CD4-positive, alpha-beta T cell treated with Interleukin-21 for 1 hour (primary cell): ENCODE results near the gene STK16.
"Not testable (repeated sequence)": the region's sequence is repeated elsewhere in the genome, so short reads cannot be mapped to it uniquely, and the experiment has no call there.

Experiments
- DNase-seq: peaks from one replicate; pipeline ENCODE4 v3.0.0-alpha.2; 2020

STK16 gene

GRCh38 chr2:219272356-219272755 is 27.1 kb downstream of the STK16 start:
- no peak for DNase-seq

- no peak for DNase-seq
Observed at GRCh38 chr2:219272995-219273394, 27.7 kb downstream of the STK16 start.

DNA sequence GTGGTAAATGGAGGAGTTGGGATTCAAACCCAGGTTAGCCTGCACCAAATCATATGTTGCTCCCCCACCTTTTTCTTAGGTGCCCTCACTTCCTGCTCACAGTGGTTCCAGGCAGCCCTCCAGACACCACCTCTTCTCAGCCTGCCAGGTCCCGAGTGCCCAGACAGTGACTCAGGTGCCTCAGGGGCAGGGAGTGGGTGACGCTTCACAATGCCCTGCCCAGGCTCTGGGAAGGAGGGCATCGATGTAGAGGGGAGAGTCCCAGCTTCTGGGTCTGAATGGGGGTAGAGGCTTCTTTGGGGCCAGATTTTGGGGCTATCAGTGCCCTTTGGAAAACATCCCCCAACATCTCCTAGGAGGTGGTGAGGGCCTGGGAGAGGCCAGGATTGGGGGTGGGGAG is 28.7 kb downstream of the STK16 start:
- no peak for DNase-seq

- DNase-seq = no peak
Observed at GRCh38 chr2:219274361-219274921, 29.2 kb downstream of the STK16 start.

- peak; percentile 82 for DNase-seq
Observed at GRCh38 chr2:219277703-219278654, 32.7 kb downstream of the STK16 start.

- peak; percentile 22 for DNase-seq
Observed at GRCh38 chr2:219278655-219279150, 33.4 kb downstream of the STK16 start.

GRCh38 chr2:219279151-219279915 is 34.1 kb downstream of the STK16 start, which contains the start of gene DNAJB2:
DNAJB2 (plus strand) TSS chr2:219279366; CDS start chr2:219279834, 468 bp downstream.
- peak; percentile 99 for DNase-seq

DNA sequence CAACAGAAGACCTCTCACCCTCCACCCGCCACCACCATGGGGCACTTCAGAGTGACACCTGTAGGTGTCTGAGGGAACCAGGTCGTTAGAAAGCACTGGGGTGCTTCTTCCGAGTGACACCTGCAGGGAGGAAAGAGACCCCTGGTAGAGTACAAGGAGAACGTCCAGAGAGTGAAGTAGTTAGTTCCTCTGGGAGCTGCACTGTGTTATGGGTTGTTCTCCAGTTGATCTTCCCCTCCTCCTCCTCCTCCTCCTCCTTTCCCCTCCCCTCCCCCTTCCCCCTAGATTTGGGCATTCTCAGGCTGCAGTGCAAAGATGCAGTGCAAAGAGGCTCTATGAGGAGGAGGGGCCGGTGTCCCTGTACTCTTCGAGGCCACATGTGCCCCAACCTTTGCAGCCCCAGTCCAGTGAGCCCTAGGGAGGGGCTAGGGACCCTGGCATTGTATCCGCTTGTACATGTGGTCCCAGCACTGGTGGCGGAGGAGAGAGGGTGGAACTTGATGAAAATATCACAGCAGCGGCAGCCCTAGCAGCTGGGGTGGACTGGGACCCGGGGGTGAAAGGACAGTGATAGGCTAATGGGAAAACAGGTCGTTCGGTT is 34.7 kb downstream of the STK16 start:
- no peak for DNase-seq

GRCh38 chr2:219280651-219281050 is 35.4 kb downstream of the STK16 start:
- no peak for DNase-seq

DNA sequence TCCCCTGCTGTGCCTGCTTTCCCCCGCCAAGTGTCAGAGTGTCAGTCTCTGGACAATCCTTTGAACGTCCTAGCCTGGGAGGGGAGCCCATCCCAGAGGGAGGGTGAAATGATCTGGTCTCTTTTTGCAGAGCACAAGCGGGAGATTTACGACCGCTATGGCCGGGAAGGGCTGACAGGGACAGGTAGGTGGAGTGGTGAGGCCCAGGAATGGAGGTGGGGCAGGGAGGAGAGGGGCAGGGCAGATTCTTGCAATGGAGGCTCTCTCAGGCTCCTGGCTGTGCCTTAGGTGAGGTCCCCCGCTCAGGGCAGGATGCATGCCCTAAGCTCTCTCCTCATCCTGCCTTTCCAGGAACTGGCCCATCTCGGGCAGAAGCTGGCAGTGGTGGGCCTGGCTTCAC is 36.3 kb downstream of the STK16 start:
- no peak for DNase-seq

GRCh38 chr2:219282375-219282774 is 37.1 kb downstream of the STK16 start:
- DNase-seq = no peak

GRCh38 chr2:219282943-219283581 is 37.8 kb downstream of the STK16 start:
- DNase-seq = no peak

DNA sequence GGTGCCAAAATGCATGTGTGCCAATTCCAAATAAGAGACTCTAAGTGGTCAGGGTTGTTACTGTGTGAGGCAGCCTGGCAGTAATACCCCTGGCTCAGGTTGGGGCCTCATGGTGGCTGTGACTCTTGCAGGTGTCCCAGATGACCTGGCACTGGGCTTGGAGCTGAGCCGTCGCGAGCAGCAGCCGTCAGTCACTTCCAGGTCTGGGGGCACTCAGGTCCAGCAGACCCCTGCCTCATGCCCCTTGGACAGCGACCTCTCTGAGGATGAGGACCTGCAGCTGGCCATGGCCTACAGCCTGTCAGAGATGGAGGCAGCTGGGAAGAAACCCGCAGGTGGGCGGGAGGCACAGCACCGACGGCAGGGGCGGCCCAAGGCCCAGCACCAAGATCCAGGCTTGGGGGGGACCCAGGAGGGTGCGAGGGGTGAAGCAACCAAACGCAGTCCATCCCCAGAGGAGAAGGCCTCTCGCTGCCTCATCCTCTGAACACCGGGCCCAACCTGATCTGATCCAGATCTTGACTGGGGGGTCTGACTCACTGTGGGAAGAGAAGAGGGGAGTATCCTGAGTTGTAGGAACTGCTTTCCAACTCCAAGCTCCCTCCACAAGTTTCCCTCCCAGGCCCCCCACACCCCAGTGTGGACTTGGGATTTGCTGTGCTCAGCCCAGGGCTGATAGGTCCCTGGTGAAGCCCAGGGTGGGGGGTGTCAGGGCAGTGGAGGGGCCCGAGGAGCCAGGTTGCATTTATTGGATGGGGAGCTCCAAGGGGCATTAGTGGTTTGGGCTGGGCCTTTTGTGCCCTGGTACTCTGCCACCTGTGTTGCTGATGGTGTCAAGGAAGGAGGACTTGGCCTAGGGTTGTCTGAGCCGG is 39.5 kb downstream of the STK16 start:
- DNase-seq = no peak

DNA sequence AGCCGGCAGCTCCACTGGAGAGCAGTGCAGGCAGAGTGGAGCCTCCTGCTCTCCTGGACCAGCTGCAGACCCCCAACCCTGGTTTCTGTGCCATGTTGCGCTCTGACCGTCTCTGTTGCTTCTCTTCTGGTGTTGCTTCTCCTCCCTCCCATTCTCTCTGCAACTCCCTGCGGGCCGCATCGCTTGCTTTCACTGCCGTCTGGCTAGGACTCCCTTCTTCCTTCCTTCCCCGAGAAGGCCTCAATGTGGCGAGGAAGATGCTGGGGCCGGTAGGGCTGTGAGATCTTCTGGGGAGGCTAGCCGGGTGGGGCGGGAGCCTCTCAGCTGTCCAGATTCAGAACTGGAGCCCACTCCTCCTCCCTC is 40.1 kb downstream of the STK16 start:
- no peak for DNase-seq

DNA sequence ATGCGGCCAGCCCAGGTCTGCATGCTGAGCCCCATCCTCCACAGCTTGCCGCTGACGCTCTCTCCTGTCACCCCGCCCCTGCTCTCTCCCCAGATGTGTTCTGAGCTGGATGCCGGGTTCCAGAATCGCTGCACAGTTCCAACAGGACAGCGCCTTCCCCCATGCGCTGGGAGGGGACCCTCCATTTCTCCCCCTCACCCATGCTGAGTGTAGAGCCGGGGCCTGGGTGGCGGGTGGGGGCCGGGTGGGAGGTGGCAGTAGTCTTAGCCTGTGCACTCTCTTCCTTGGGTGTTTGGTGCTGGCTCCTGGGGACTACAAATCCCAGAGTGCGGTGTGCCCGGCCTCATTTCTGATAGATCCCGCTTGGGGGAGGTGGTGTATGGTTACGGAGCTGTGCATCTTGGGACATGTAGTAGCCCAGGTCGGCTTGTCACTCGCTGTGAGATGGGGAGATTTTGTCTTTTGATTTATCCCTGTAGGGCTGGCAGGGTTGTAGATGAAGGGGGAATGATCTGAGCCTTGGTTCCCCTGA is 40.7 kb downstream of the STK16 start:
- DNase-seq = no peak

DNA sequence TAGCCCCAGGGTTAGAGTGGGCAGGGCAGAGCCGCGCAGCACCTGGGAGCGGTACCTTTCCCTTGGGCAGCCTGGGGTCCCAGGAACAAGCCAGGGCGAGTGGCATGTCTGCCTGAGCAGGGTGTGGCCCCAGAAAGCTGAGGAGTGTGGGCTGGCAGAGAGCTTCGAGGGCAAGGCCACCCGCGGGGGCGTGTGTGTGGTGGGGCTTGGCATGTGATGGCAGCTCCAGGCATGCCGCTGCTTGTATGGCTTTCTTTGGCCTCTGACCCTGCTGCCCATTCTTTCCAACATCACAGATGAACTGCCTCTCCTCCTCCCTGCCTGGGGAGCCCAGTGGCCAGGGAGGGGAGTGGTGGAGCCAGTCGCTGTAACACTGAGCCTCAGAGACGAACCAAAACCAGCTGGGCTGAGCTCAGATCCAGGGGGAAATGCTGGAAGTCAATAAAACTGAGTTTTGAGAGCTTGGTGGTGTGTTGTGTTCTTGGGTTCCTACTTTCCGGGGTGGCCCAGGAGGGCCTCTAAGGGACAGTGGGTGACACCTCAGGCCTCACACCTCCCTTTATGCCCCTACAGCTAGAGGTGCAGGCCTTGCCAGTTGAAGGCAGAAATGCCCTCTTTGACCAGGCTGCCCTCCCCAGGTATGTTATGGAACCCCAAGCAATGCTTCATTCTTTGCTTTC is 41.3 kb downstream of the STK16 start:
- no peak for DNase-seq

DNA sequence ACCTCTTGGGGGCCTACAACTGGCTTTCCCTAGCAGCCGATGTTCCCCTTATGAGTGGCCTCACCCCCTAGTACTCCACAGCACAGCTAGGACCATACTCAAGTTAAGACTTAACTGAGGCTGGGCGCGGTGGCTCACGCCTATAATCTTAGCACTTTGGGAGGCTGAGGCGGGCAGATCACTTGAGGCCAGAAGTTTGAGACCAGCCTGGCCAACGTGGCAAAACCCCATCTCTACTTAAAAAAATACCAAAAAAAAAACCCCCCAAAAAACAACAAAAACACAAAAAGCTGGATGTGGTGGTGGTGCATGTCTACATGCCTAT is 41.8 kb downstream of the STK16 start:
- not testable (repeated sequence) for DNase-seq

DNA sequence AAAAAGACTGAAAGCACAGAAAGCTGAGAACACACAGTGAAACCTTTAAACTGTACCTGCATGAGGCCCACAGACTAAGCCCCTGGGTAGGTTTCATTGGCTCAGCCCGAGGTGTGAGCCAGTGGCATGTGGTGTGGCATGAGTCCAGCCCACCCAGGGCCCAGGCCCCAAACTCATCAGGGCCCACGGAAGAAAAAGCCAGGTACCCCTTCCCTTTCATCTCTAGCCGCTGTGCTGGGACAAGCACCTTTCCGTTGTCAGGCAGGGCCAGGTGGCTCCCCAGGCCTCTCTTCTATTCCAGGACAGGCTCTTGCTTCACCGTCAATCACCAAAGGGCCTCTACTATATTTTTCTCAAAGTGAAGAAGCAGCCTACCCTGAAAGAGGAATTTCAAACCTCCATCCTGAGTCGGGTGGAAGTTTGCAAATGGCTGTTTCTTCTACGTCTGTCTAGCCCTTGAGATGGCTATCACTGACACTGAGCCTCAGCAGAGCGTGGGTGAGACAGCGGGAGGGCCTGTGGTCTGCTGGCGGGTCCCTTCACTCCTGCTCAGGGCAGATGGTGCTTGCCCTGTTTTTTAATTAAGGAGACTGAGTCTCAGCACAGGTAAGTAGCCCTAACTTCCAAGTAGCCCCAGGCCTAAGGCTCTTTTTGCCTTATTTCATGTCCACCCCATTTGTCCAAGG is 42.4 kb downstream of the STK16 start:
- DNase-seq = no peak

DNA sequence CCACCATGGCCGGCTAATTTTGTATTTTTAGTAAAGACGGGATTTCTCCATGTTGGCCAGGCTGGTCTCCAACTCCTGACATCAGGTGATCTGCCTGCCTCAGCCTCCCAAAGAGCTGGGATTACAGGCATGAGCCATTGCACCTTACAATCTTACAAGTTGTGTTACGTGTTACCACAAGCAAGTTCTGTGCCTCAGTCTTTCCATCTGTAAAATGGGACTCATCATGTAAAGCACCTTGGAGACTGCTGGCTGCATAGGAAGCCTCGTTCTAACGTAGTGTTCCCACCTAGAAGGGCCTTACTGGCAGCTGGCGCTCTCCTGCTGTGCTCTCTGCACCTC is 43.9 kb downstream of the STK16 start:
- DNase-seq = no peak
